Testis (tissue), 2 donors: ENCODE data around the gene GP1BB.

Experiments used
- CTCF ChIP-seq, 3 experiments: fragments of 450-650 bp in 2 of 3; fragments of 200-600 bp in 1 of 3; sonication (generic) in 1 of 3; IDR thresholded peaks; one replicate each; pipeline ENCODE4 v1.5.1; 2016 to 2019; ENCODE audit warnings: antibody characterized with exemption in 3 of 3, mild to moderate bottlenecking in 2 of 3, moderate library complexity in 1 of 3
- POLR2A ChIP-seq: fragments of 450-650 bp; IDR thresholded peaks from one replicate; pipeline ENCODE4 v1.6.1; 2017; ENCODE audit warnings: antibody characterized with exemption, mild to moderate bottlenecking, moderate library complexity

- TF ChIP-seq CTCF (IDR thresholded peaks at IDR 0.05): no peak
- TF ChIP-seq POLR2A: no peak
These were observed 40.9 kb downstream of the GP1BB start for GRCh38 chr22:19764299-19764593.
